ENCODE measurements around the gene ACTR5. TPM values are rescaled to one million over a fixed set of nuclear protein-coding genes. Genes with fewer than 3 reads are reported as not detected.

Gene ACTR5
- total RNA-seq, 4 donors from 2014 or later = 7.8 to 13.9 (median 8.6) TPM

DNA sequence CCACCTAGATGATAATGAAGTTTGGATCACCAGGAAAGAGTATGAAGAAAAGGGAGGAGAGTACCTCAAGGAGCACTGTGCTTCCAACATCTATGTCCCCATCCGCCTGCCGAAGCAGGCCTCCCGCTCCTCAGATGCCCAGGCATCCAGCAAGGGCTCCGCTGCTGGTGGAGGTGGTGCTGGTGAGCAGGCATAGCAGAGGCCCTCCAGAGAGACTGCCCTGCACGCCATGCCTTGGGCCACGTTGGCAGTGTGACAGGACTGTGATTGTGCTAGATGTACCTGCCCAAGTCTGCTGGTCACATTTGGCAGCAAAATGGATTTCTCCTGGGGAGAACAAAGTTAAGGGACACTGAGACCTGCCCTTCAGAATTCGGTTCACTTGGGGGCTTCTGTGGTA lies 23.4 kb downstream of the ACTR5 start:
- no peak for TF ChIP-seq EP300 (IDR thresholded peaks at IDR 0.05)
- no peak for TF ChIP-seq POLR2AphosphoS5 (IDR thresholded peaks at IDR 0.05)
- TF ChIP-seq POLR2A (IDR thresholded peaks at IDR 0.05) = no peak
- TF ChIP-seq, protein P1, sequence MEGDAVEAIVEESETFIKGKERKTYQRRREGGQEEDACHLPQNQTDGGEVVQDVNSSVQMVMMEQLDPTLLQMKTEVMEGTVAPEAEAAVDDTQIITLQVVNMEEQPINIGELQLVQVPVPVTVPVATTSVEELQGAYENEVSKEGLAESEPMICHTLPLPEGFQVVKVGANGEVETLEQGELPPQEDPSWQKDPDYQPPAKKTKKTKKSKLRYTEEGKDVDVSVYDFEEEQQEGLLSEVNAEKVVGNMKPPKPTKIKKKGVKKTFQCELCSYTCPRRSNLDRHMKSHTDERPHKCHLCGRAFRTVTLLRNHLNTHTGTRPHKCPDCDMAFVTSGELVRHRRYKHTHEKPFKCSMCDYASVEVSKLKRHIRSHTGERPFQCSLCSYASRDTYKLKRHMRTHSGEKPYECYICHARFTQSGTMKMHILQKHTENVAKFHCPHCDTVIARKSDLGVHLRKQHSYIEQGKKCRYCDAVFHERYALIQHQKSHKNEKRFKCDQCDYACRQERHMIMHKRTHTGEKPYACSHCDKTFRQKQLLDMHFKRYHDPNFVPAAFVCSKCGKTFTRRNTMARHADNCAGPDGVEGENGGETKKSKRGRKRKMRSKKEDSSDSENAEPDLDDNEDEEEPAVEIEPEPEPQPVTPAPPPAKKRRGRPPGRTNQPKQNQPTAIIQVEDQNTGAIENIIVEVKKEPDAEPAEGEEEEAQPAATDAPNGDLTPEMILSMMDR (IDR thresholded peaks at IDR 0.05) = no peak
- no peaks in the 10 kb centered on the region for H3K9me3 ChIP-seq
- no peak for ATAC-seq
- no peaks in the 10 kb centered on the region for H3K4me1 ChIP-seq
- H3K4me3 ChIP-seq = no peak overlapping the region
- no peaks in the 10 kb centered on the region for H3K27me3 ChIP-seq
- no peak overlapping the region for H3K27ac ChIP-seq
- 96 to 100% methylated on average over 1 to 3 of the region's 7 CpGs for WGBS, 2 donors (ENCODE audit: low coverage in 1 of 2)
- H3K36me3 ChIP-seq = peaks cover 0 to 98% of the 10 kb centered on the region in 2 donors

DNA sequence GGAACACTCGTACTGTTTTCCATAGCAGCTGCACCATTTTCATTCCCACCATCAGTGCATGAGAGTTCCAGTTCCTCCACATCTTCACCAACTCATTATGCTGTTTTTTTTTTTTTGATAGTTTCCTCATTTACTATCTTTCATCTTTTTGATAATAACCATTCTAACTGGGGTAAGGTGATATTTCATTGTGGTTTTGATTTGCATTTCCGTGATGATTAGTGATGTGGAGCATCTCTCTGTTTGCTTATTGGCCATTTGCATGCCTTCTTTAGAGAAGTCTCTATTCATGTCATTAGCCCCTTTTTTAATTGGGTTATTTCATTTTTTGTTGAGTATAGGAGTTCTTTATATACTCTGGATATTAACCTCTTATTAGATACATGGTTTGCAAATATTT lies 25.9 kb downstream of the ACTR5 start:
- peaks cover 0 to 75% of the 10 kb centered on the region in 2 donors for H3K36me3 ChIP-seq
- TF ChIP-seq, protein P1 (IDR thresholded peaks at IDR 0.05) = no peak
- TF ChIP-seq EP300 (IDR thresholded peaks at IDR 0.05) (no peak), POLR2AphosphoS5 (IDR thresholded peaks at IDR 0.05) (no peak), POLR2A (IDR thresholded peaks at IDR 0.05) (no peak)
- WGBS, 2 donors (ENCODE audit: low coverage in 1 of 2) = 92% methylated on average over 2 of the region's 2 CpGs; no CpG with 5 or more reads in 1 of the 2 donors

DNA sequence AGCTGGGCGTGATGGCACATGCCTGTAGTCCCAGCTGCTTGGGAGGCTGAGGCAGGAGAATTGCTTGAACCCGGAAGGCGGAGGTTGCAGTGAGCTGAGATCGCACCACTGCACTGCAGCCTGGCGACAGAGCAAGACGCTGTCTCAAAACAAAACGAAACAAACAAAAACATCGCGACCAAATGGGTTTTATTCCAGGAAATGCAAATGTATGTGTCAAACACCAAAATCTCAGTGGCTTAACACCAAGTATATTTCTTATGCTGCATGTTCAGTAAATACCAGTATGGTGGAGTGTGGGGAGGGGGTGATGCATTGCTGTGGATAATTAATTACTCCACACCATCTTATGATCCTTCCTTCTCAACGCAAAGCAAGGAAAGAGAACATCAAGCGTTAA lies 28.1 kb downstream of the ACTR5 start:
- WGBS, 2 donors (ENCODE audit: low coverage in 1 of 2) = 98 to 99% methylated on average over 10 to 11 of the region's 11 CpGs
- no peak for TF ChIP-seq EP300 (IDR thresholded peaks at IDR 0.05)
- TF ChIP-seq POLR2AphosphoS5 (IDR thresholded peaks at IDR 0.05) = no peak
- TF ChIP-seq POLR2A (IDR thresholded peaks at IDR 0.05) = no peak
- Histone ChIP-seq H3K9me3 (no peaks in the 10 kb centered on the region), H3K4me3 (no peak overlapping the region), H3K36me3 (peaks cover 0 to 54% of the 10 kb centered on the region in 2 donors), H3K27me3 (no peaks in the 10 kb centered on the region), H3K4me1 (no peaks in the 10 kb centered on the region), H3K27ac (no peak overlapping the region)
- ATAC-seq = no peak

More for the DNA sequence above, 25.9 kb downstream of the ACTR5 start:
- Histone ChIP-seq H3K4me1 (no peaks in the 10 kb centered on the region), H3K9me3 (no peaks in the 10 kb centered on the region), H3K27me3 (no peaks in the 10 kb centered on the region), H3K4me3 (no peak overlapping the region), H3K27ac (no peak overlapping the region)
- ATAC-seq = no peak

DNA sequence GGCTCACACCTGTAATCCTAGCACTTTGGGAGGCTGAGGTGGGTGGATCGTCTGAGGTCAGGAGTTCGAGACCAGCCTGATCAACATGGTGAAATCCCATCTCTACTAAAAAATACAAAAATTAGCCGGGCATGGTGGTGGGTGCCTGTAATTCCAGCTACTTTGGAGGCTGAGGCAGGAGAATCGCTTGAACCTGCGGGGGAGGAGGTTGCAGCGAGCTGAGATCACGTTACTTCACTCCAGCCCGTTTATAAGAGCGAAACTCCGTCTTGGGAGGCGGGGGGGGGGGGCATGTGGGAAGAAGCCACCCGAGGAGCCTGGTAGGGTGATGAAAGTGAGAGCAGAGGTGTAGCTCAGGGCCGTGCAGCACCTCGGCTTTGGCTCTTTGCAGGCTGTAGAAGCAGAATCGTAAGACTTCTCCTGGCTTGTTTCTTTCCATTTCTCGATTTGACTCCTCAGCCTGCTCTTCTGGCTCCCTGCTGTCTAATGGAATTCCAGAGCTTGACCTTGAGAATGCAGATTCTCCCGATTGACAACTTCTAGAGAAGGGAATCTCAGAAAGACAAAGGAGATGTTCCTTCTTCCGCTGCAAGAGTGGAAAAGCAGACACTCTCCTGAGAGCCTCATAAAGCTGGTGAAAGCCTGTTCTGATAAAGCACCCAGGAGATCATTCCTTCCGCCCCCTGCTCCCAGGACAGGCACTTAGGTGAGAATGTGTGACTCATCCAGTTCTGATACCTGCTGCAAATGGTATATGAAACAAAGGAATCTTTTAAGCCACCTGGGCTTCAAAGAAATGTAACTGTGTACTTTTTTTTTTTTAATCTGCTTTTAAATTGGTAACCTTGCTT lies 31.2 kb downstream of the ACTR5 start:
- Histone ChIP-seq H3K4me3 (no peak overlapping the region), H3K36me3 (peaks cover 0 to 23% of the 10 kb centered on the region in 2 donors), H3K27ac (no peak overlapping the region), H3K9me3 (no peaks in the 10 kb centered on the region), H3K27me3 (no peaks in the 10 kb centered on the region), H3K4me1 (no peaks in the 10 kb centered on the region)
- 59 to 73% methylated on average over 3 to 7 of the region's 19 CpGs for WGBS, 2 donors (ENCODE audit: low coverage in 1 of 2)
- no peak for ATAC-seq
- TF ChIP-seq EP300 (IDR thresholded peaks at IDR 0.05) (no peak), POLR2AphosphoS5 (IDR thresholded peaks at IDR 0.05) (no peak), POLR2A (IDR thresholded peaks at IDR 0.05) (no peak)
- TF ChIP-seq, protein P1 (IDR thresholded peaks at IDR 0.05) = no peak

DNA sequence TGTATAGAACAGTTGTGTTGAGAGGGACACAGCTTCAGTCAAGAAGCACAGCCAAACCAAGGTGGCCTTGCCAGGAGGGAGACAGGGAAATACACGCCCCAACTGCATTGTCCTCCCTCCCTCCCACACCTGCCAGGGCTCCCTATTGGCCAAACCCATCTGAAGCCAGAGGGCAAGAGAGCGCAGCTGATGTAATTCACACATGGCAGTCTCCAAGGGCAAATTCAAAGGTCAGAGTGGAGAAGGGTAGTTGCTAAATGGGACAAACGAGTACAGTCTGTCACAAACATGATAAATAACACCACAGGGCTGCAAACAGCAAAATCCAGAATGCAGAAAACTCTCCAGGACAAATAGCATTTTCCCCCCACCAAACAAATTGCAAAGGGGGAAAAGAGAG lies 34.0 kb downstream of the ACTR5 start:
- H3K4me3 ChIP-seq = no peak overlapping the region
- no peak overlapping the region for H3K27ac ChIP-seq
- TF ChIP-seq, protein P1 (IDR thresholded peaks at IDR 0.05) = no peak
- TF ChIP-seq POLR2AphosphoS5 (IDR thresholded peaks at IDR 0.05) = no peak
- no peak for TF ChIP-seq EP300 (IDR thresholded peaks at IDR 0.05)
- TF ChIP-seq POLR2A (IDR thresholded peaks at IDR 0.05) = no peak
- no peak for ATAC-seq
- H3K9me3 ChIP-seq = no peaks in the 10 kb centered on the region
- H3K36me3 ChIP-seq = no peaks in the 10 kb centered on the region
- WGBS, 2 donors (ENCODE audit: low coverage in 1 of 2) = 68 to 80% methylated on average over 1 to 3 of the region's 3 CpGs
- H3K27me3 ChIP-seq = no peaks in the 10 kb centered on the region
- no peaks in the 10 kb centered on the region for H3K4me1 ChIP-seq

Data from gastroesophageal sphincter (tissue), 4 donors.